NCI-H2196 (cell line): ENCODE results near the gene DSCAM.
"Not testable (repeated sequence)": the region's sequence is repeated elsewhere in the genome, so short reads cannot be mapped to it uniquely, and the experiment has no call there.

Experiments used
- DNase-seq: peaks from one replicate; lab custom pipeline; 2025; ENCODE audit not compliant: unreplicated experiment; lab: John Stamatoyannopoulos, UW

DSCAM gene

DNA sequence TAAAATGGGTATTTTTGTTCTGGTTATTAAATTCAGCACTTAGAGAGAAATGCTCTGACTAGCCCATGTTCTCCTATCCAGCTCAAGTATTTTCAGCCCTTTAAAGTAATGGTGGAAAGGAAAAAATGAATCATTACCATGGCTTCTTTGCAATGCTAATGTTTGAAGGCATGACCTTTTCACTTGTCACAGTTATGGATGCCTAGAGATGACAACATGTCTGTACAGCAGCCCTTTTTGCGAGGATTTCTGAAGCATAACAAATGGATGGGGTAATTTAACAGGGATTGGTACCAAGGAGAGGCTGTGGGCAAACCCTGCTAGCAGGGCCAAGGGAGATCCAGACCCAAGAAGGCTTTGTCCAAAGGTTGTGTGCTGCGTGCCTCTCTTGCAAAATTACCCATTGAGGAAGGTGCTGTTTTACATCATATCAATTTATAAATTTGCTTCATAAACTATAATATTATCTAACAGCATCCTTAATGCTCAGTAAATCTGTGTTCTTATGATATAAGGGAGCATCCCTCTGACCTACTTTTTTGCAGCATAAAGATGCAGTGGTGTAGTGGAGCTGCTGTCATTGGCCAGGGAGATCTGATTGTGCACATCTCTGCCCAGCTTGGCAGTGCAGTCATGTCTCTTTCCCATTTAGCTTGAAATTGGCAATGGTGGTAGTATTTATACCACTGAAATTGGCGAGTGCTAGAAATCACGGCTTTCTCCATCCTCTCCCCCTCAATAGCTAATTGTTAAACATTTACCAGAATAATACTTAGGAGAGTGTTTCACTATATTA is 652.6 kb downstream of the DSCAM start:
- no peak for DNase-seq

DNA sequence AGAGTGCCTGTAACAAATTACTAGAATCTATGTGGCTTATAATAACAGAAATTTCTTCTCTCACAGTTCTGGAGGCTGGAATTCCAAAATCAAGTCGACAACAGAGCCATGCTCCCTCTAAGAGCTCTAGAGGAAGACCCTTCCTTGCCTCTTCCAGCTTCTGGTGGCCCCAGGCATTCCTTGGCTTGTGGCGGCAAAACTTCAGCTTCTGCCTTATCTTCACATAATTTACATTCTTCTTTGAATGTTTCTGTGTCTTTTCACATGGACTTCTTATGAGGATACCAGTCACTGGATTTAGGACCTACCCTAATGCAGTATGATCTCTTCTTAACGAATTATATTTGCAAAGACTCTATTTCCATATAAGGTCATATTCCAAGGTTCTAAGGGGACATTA is 655.3 kb downstream of the DSCAM start:
- DNase-seq: no peak

DNA sequence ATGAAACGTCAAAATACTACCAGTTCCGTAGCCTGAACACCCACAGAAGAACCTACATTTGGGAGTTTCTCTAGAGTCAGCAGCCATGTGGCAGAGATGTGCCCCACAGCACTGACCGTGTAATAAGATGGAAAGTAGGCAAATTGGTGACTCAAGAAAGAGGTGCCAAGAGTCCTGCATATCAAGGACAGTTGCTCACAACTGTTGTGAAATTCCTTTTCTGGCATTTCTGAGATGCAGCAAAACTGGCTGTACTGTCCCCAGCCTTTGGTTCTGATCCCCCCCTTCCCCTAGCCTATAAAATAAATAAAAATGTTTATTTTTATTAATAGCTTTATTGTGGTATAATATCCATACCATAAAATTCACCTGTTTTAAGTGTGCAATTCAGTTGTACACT is 655.8 kb downstream of the DSCAM start:
- no peak for DNase-seq

DNA sequence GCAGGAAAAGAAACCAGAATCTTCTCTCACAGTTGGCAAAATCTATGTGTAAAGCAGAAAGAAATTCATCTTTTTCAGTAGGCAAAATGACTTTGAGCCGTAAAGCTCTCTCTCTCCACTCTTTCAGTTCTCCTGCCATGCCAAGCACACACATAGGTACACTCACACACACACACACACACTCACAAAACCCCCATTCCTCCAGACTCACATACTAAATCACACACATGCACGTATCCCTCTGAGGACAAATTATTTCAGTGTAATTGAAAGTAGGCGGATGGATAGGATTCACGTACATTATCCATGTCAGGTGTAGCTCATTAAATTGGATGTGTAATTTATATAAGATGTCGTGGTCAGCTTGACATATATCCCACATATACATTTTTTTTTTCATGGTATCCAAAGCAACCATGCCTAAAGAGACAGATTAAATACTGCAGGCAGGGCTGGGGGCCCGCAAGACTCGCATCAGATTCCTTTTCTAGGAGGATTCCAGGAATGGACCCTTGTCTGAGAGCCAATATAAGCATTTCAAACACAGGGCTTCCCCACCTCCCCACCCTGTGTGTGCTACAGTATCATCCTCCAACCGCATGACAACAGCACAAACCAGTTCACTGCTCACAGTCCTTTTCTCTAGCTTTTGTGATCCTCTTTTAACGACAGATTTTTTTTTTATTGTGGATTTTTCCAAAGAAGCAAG is 658.9 kb downstream of the DSCAM start:
- no peak for DNase-seq

DNA sequence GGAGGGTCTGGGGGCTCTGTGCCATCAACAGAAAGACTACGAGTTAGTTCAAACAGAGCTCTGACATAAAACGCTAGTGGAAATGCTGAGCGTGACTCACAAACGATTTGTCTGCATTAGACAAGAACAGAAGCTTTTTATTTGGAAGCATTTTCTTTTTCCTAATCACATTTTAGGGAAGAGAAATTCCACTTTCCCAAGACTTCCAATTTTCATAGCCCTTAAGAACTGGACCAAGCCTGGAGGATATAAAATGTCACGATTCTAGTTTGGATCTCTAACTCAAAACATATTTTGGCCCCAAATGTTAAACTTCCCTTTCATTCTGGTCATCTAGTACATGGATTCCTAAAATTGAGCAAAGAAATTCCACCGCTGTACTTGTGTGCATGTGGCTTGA is 659.7 kb downstream of the DSCAM start:
- no peak for DNase-seq

DNA sequence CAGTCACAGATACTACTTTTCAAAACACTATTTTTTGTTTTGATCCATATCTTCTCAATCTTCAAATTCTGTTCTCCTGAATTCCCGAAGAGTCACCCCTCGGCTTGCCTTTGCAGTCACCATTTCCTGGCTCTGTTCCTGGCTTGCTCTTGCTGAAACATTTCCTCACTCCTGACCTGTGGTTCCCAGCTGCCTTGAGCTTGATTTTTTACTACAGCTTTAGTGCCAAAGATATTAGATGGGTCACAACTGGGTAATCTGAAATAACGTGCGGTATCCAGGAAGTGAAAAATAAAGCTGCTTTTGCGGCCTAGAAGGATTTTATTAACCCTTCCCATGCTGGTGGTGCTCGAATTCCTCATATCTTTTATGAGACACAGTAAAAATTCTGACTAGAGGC is 660.9 kb downstream of the DSCAM start:
- peak; percentile 21 for DNase-seq

DNA sequence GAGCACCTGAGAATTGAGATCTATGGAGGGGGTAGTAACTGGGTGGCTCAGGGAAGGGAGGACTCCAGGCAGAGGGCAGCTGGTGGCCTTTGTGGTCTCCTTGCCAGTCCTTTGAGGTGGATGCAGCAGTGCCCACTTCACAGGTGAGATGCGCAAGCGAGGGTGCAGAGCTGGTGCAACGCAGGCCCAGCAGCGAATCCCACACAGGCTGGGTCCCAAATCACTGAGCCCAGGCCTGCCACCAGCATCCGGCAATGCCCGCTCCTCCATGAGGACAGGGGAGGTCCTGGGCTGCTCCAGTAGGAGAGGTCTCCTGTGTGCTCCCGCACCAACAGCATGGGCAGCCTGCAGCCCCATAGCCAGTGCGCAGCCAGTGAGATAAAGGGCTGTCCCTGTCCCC is 661.8 kb downstream of the DSCAM start:
- DNase-seq: no peak

DNA sequence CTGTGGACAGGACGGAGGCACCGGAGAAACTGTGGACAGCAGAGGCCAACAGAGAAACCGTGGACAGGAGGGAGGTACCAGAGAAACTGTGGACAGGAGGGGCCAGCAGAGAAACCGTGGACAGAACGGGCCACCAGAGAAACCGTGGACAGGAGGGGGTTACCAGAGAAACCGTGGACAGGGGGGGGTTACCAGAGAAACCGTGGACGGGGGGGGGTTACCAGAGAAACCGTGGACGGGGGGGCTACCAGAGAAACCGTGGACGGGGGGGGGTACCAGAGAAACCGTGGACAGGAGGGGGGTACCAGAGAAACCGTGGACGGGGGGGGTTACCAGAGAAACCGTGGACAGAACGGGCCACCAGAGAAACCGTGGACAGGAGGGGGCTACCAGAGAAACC is 664.5 kb downstream of the DSCAM start:
- DNase-seq: not testable (repeated sequence)

DNA sequence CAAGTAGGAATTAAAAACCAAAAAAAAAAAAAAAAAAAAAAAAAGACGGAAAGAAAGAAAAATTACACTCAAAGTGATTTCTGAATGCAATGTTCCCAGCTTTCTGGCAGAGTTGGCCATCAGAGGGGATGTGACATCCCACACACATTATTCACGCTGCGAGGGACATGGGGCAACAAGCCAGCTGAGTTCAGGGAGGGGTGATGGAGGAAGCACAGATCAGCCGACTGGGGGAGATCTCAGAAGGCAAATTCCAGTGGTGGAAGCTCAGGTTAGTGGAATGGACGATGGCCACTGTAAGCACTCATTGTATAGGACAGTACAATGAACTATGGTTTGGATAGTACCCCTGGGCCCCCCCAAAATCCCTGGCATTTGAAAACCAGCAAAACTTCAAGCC is 667.8 kb downstream of the DSCAM start:
- no peak for DNase-seq

DNA sequence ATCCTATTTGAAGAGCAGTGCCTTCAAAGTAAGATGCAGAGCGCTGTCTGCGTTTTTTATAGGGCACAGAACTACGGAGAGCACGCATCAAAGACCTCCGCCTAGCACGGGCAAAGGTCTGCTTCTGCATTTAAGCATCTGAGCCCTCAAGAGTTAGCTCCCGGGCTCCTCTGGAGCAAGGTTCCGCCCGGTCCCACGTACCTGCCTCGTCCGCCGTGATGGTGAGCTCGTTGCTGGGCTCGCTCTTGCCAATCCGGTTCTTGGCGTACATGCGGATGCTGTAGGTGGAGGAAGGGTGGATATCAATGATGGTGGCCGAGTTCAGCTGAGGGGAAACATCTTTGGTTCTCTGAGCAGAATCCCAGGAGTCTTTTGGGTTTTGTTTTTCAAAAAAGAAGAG is 668.2 kb downstream of the DSCAM start:
- no peak for DNase-seq

DNA sequence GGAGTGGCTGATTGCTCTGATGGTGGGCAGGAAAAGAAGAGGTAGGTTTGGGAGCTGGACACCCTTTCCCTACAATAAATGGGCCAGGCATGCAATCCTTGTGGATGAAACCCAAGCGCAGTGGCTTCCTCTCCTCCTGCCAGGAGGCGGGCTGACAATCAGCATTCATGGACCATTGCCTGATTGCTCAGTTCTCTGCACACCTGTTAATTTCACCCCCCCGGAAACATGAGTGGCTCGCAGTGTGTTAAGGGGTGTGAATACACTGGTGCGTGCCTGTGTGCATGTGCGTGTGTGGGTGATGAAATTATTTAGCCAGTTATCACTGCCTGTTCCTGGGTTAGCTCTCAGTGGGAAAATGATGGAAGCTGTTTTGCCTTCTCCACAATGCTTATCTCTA is 669.0 kb downstream of the DSCAM start:
- peak; percentile 17 for DNase-seq

DNA sequence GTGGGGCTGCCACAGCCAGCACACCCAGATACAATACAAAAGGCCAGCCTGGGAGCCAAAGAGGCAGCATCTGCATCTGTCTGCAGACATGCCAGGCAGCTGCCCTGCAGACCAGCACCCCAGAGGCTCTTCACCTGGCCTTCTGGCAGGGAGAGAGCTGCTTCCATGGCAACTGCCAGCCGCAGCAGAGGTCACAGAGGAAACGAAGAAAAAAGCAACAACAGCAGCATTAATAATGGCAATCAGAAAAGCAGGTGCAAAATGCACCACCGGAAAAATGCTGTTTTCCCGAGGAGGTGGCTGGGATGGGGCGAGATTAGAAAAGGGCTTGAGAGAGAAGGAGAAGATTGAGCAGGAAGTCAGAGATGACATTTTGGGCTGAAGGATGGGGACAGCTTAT is 670.2 kb downstream of the DSCAM start:
- peak; percentile 92 for DNase-seq

DNA sequence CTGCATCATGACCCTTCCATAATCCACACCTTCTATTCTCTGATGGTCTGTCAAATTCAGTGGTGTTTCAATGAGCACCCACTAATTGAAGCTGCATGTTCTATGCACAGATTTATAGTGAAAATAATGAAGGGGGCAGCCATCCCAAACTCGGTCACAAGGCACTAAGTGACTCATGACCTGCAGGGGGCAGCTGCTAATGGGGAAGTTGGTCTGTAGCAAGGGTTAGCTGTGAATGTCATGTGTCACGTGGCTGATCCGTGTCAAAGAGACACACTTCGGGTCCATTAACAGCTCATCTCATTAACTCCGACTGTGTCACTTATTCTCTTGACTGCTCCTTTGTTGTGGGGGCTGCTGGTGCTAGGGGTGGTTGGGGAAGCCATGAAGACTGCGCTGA is 673.1 kb downstream of the DSCAM start:
- DNase-seq: no peak

DNA sequence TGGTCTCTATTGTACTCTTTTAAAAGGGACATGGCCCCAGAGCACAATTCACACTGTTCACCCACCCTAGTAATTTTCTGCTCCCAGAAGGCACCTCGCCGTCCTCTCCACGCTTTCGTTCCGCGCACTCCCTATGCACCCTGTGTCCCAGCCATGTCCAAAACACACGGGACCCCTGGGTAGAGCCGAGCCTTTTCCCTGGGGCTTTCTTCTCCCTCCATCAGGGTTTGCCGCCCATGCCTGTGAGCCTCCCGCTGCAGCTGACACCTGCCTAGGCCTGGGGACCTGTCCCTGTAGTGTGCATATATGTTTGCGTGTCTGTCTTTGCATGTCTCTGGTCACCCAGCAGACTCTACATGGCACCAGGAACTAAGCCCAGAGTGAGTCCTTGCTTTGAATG is 677.0 kb downstream of the DSCAM start:
- DNase-seq: no peak

DNA sequence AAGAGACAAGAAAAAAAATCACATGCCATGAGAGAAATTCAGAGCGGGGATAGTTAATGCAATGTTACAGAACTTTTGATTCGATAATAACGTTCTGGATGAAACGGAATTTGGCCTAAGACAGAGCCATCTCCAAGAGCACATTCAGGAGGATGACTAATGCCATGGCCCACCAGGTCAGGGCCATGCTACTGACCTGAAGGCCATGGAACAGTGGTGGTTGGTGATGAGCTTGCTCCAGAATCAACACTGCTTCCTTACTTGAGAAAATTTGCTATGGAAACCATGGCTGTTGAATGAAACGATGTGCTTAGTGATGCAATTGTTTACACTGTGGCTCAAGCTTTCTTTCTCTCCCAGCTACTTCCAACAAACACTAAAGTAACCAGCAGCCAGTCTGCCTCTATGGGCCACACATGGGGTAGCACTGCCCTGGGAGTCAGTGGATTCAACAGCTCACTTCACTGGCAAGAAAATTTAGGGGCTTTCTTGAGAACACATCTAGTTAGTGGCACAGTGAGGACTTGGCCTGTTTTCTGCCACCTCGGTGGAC is 680.6 kb downstream of the DSCAM start:
- DNase-seq: peak; percentile 34

DNA sequence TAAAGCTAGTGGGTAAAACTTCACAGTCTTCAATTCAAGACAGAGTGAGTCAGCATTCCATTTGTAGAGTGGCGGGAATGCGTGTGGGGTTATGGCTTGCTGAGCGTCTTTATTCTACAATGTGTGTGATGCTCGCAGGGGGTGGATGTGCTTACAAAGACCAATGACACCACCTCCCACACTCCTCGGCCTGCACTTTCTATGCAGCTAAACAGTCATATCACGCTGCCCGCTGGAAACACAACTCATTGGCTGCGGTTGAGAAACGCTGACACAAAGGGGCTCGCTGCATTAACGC is 681.2 kb downstream of the DSCAM start:
- DNase-seq: no peak

DNA sequence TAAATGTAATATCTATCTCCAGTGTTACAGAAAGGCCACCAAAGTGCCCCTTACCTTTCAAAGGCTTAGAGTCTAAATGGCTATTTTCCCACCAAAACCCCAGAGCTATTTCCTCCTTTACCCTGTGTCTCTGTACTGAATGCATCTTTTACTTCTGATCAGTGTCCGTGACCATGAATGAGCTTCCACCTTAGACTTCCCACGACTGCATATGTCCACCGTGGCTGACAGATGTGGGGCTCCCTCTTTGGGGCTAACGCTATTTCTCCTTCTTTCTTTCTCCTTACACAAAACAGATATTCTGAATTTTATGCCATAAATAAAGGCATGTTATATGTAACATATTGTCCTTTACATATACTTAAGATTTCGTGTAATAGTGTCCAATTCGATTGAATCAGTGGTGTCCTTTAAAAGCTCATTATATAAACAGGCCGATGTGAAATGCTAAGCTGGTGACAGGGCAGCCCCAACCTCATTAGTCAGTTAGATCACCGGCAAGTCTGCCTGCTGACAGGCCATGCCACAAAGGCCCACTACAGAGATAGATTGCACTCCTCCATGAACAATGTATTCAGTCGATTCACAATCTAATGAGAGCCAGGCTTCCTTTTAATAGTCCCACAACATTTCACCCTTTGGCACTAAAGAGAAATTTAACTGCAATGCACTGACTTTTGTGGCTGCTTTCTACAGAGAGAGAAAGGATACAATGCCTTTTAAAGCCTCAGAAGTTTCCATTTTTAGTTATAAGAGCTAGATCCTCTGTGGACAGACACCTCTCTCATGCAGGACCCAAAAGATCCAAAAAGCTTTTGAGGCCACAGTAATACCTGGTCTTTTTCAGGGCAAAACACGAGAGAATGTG is 681.8 kb downstream of the DSCAM start:
- no peak for DNase-seq

DNA sequence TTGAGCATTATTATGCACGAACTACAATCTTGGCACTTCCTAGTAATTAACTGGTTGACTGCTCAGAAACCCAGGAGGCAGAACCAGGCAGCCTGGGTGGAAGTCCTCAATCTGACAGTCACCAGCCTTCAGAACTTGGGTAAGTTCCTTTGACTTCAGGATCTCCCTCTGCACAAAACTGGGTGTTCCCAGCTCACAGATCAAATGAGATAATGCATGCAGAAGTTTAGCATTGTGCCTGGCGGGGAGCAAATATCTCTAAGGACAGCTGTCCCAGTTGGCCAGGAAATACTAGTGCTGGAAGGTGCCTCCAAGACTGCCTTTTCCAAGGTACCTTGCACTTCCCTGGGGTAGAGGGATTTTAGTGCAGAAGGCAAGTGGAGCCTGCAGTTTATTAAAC is 684.9 kb downstream of the DSCAM start:
- no peak for DNase-seq

DNA sequence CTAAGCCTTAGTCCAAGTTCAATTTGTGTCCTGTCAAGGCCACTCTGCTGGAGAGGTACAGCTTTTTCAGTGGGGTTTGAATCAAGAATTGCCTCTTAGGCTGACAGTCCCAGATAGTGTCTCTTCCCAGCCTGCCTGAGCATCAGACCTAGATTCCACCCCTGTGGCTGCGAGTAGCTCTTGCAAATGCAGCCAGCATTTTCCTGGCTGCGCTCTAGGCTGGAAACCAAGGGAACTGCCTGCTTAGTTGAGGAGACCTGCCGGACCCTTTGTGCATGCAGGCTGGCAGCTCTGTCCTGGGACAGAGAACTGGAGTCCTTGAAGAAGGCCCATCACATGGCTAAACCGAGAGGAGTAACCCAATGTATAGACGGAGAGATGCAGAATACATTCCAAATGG is 686.0 kb downstream of the DSCAM start:
- no peak for DNase-seq

DNA sequence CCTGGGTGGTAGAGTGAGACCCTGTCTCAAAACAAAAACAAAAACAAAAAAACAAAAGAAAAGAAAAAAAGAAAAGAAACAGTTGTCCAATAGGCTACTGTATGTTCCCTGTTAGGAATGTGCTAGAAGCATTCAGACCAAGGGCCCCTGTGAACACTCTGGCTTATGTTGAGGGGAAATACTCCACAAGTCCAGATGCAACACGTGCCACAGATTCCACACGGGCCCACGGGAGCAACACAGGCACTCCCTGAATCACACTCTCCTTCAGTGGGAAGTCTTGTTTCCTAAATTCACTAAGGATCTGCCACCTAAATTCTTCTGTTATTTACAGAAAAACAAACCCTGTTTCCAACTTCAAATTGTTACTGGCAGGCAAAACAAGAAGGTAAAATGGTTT is 688.6 kb downstream of the DSCAM start:
- no peak for DNase-seq

DNA sequence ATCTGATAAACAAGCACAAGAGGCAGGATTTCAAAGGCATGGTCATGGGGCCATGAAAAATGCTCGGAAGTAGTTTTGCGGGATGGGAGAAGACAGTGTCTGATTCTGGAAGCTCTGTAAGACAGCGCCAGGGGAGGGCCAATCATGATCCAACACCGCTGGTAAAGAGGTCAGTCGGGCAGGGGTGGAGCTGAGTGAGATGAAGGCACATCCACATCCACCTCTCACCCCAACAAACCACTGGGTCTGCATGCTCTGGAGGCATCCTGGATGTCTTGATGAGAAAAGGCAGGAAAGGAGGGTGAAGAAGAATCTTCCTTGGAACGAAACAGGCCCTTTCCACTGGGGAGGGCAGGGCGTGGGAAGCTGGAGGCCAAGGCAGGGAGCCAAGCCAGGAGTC is 691.4 kb downstream of the DSCAM start:
- no peak for DNase-seq

DNA sequence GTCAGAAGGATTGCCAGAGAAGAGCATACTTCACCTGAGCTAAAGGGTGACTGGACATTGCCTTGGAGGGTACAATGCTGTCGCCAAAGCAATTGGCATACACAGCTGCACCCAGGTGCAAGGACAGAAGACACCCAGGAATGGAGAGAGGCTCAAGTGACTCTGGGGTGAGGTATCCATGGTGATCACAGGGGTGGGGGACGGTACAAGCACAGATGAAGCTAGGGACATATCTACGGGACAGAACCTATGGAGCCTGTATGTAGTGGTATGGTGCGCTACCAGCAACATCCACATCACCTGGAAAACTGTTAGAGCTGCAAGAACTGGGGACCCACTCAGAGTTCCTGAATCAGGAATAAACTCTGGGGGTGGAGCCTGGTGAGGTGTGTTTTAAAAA is 693.6 kb downstream of the DSCAM start:
- no peak for DNase-seq
